ENCODE measurements around the gene HIVEP1. TPM values are rescaled to one million over a fixed set of nuclear protein-coding genes. Genes with fewer than 3 reads are reported as not detected.

Gene HIVEP1
- total RNA-seq, 2 donors from 2014 or later: 12.5 to 15.2 TPM

- TF ChIP-seq POLR2A (IDR thresholded peaks at IDR 0.05): no peak
- DNase-seq (peak; percentile 35 to 76 (median 50)), ATAC-seq (peak; percentile 79)
- Histone ChIP-seq H3K27ac (peak overlapping the region in 3 of 4 donors; percentile 23 to 62 (median 61)), H3K9me3 (no peaks in the 10 kb centered on the region), H3K4me3 (no peak overlapping the region), H3K4me1 (peaks cover 23% of the 10 kb centered on the region), H3K27me3 (no peaks in the 10 kb centered on the region), H3K36me3 (replicated peaks in 1 of 2; ENCODE audit: insufficient read depth in 1 of 2, low read depth in 2 of 2) (no peaks in the 10 kb centered on the region)
- WGBS, 2 donors: 21 to 34% methylated on average over 3 of the region's 3 CpGs
- intact Hi-C loops (cut with DNase I): no loop called here
Measured at GRCh38 chr6:12034349-12034748, 22.2 kb downstream of the HIVEP1 start.

- H3K36me3 ChIP-seq (replicated peaks in 1 of 2; ENCODE audit: insufficient read depth in 1 of 2, low read depth in 2 of 2): no peaks in the 10 kb centered on the region
- peaks cover 27% of the 10 kb centered on the region for H3K4me1 ChIP-seq
- ATAC-seq (peak; percentile 32), DNase-seq (no peak)
- intact Hi-C loops (cut with DNase I): no loop called here
- H3K27ac ChIP-seq: peak overlapping the region in 3 of 4 donors; percentile 23 to 62 (median 61)
- H3K27me3 ChIP-seq: no peaks in the 10 kb centered on the region
- WGBS, 2 donors: 29 to 33% methylated on average over 5 of the region's 5 CpGs
- no peak for TF ChIP-seq POLR2A (IDR thresholded peaks at IDR 0.05)
- TF ChIP-seq CTCF (IDR thresholded peaks at IDR 0.05): peak in 4 of 7 experiments; percentile 32 to 45 (median 38)
- H3K9me3 ChIP-seq: no peaks in the 10 kb centered on the region
- H3K4me3 ChIP-seq: no peak overlapping the region
Measured at GRCh38 chr6:12034837-12035236, 22.7 kb downstream of the HIVEP1 start.

- intact Hi-C loops (cut with DNase I): no loop called here
Measured at GRCh38 chr6:12036766-12037165, 24.7 kb downstream of the HIVEP1 start.

GRCh38 chr6:12037798-12038197, 25.7 kb downstream of the HIVEP1 start:
- Histone ChIP-seq H3K27me3 (no peaks in the 10 kb centered on the region), H3K4me3 (no peak overlapping the region), H3K4me1 (peaks cover 28% of the 10 kb centered on the region), H3K36me3 (replicated peaks in 1 of 2; ENCODE audit: insufficient read depth in 1 of 2, low read depth in 2 of 2) (no peaks in the 10 kb centered on the region), H3K9me3 (no peaks in the 10 kb centered on the region), H3K27ac (no peak overlapping the region)
- 79 to 84% methylated on average over 6 of the region's 6 CpGs for WGBS, 2 donors
- no peak for TF ChIP-seq CTCF (IDR thresholded peaks at IDR 0.05)
- TF ChIP-seq POLR2A (IDR thresholded peaks at IDR 0.05): no peak
- ATAC-seq (no peak), DNase-seq (no peak)
- intact Hi-C loops (cut with DNase I): no loop called here

More at GRCh38 chr6:12036766-12037165, 24.7 kb downstream of the HIVEP1 start:
- Histone ChIP-seq H3K36me3 (replicated peaks in 1 of 2; ENCODE audit: insufficient read depth in 1 of 2, low read depth in 2 of 2) (no peaks in the 10 kb centered on the region), H3K4me3 (no peak overlapping the region), H3K9me3 (no peaks in the 10 kb centered on the region), H3K27me3 (no peaks in the 10 kb centered on the region), H3K27ac (no peak overlapping the region), H3K4me1 (peaks cover 28% of the 10 kb centered on the region)
- no peak for ATAC-seq
- 92 to 93% methylated on average over 8 of the region's 8 CpGs for WGBS, 2 donors
- no peak for DNase-seq
- no peak for TF ChIP-seq POLR2A (IDR thresholded peaks at IDR 0.05)
- no peak for TF ChIP-seq CTCF (IDR thresholded peaks at IDR 0.05)

GRCh38 chr6:12039540-12040459, 27.7 kb downstream of the HIVEP1 start:
- Histone ChIP-seq H3K27ac (peak overlapping the region in 1 of 4 donors; percentile 23), H3K27me3 (no peaks in the 10 kb centered on the region), H3K4me3 (no peak overlapping the region), H3K36me3 (replicated peaks in 1 of 2; ENCODE audit: insufficient read depth in 1 of 2, low read depth in 2 of 2) (no peaks in the 10 kb centered on the region), H3K9me3 (no peaks in the 10 kb centered on the region), H3K4me1 (peaks cover 14% of the 10 kb centered on the region)
- intact Hi-C loops (cut with DNase I): no loop called here
- TF ChIP-seq POLR2A (IDR thresholded peaks at IDR 0.05) (no peak), CTCF (IDR thresholded peaks at IDR 0.05) (no peak)
- no peak for ATAC-seq
- 47 to 59% methylated on average over 9 to 12 of the region's 12 CpGs for WGBS, 2 donors
- peak in 2 of 4 donors; percentile 38 to 65 for DNase-seq

Measured in body of pancreas (tissue), 4 donors.